ENCODE results near the gene BANK1. TPM values are rescaled to one million over a fixed set of nuclear protein-coding genes. Genes with fewer than 3 reads are reported as not detected.
A peak's percentile ranks its signal among the peaks of the same experiment; 100 is the strongest.

BANK1 gene
- total and polyA plus RNA-seq, 2 experiments from 2014 or later, result not detected

- H4K20me1 ChIP-seq (ENCODE audit: insufficient read depth), result no peaks in the 10 kb centered on the region
- H3K79me2 ChIP-seq (ENCODE audit: insufficient read depth), result no peaks in the 10 kb centered on the region
- no peaks in the 10 kb centered on the region for H3K4me1 ChIP-seq (ENCODE audit: insufficient read depth)
- DNase-seq, result no peak
- no peaks in the 10 kb centered on the region for H3K27me3 ChIP-seq (replicated peaks; ENCODE audit: insufficient read depth)
- H3K9me3 ChIP-seq (ENCODE audit: low read depth), result no peaks in the 10 kb centered on the region
- in situ Hi-C loops (cut with MboI), result no loop called here
- H3K36me3 ChIP-seq (ENCODE audit: low read depth), result no peaks in the 10 kb centered on the region
- no peak overlapping the region for H3K9ac ChIP-seq
- H2AFZ ChIP-seq, result no peak overlapping the region
- 0 out of 2 replicates have a peak, but pooled peaks cover 5% of the 10 kb centered on the region for H3F3A ChIP-seq (ENCODE audit: insufficient read depth)
- TF ChIP-seq EZH2phosphoT487 (IDR thresholded peaks at IDR 0.05; ENCODE audit: insufficient read depth, low read depth) (no peak), EZH2 (IDR thresholded peaks at IDR 0.05; ENCODE audit: insufficient read depth, poor library complexity, severe bottlenecking) (no peak)
- no peak overlapping the region for H3K4me2 ChIP-seq (ENCODE audit: unreplicated experiment)
- 66 to 67% methylated on average over 2 of the region's 2 CpGs for WGBS, 2 experiments (ENCODE audit: low coverage in 1 of 2, low lambda C conversion rate in 2 of 2, missing lambda C conversion rate in 2 of 2)
- no peak overlapping the region for H3K27ac ChIP-seq
- 0 out of 2 replicates have a peak, but pooled peaks cover 4% of the 10 kb centered on the region for H3K9me2 ChIP-seq (ENCODE audit: insufficient read depth)
- no peak overlapping the region for H3K4me3 ChIP-seq
These were observed 74.1 kb downstream of the BANK1 start for GRCh38 chr4:101864660-101865059.

DNA sequence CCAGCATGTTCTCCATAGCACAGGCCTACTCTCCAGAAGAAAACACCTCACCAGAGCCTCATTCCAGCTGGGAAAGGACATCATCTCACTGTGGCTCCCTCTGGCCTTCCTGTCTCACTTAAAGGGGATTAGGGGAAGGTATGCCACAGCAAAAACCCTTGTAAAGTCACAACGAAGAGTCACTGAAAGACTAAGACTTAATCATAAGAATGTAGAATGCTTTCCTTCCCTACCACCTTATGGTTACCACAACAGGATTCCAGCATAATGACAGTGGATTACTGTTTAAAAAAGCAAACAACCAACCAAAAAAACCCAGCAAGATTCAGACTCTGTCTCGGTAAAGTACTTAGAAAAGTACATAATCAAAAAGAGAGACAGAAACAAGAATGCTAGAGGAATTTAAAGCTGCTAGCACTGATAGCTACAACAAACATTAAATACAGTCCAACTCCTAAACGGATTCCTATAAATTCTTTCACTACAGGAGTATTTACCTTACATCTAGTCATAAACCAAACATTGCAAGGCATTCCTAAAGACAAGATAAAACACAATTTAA is 75.1 kb downstream of the BANK1 start:
- Histone ChIP-seq H3K9me2 (ENCODE audit: insufficient read depth) (0 out of 2 replicates have a peak, but pooled peaks cover 4% of the 10 kb centered on the region), H3K4me1 (ENCODE audit: insufficient read depth) (no peaks in the 10 kb centered on the region), H3K4me3 (no peak overlapping the region), H3K27ac (peak overlapping the region; percentile 54), H4K20me1 (ENCODE audit: insufficient read depth) (no peaks in the 10 kb centered on the region), H2AFZ (peak overlapping the region; percentile 38), H3K9ac (no peak overlapping the region), H3K36me3 (ENCODE audit: low read depth) (no peaks in the 10 kb centered on the region), H3K9me3 (ENCODE audit: low read depth) (no peaks in the 10 kb centered on the region), H3F3A (ENCODE audit: insufficient read depth) (0 out of 2 replicates have a peak, but pooled peaks cover 5% of the 10 kb centered on the region), H3K4me2 (ENCODE audit: unreplicated experiment) (peak overlapping the region; percentile 1), H3K79me2 (ENCODE audit: insufficient read depth) (no peaks in the 10 kb centered on the region), H3K27me3 (replicated peaks; ENCODE audit: insufficient read depth) (no peaks in the 10 kb centered on the region)
- TF ChIP-seq EZH2phosphoT487 (IDR thresholded peaks at IDR 0.05; ENCODE audit: insufficient read depth, low read depth) (no peak), EZH2 (IDR thresholded peaks at IDR 0.05; ENCODE audit: insufficient read depth, poor library complexity, severe bottlenecking) (no peak)
- WGBS, 2 experiments (ENCODE audit: low coverage in 1 of 2, low lambda C conversion rate in 2 of 2, missing lambda C conversion rate in 2 of 2), result 16 to 19% methylated on average over 3 of the region's 3 CpGs
- DNase-seq, result peak; percentile 65
- in situ Hi-C loops (cut with MboI), result no loop called here

DNA sequence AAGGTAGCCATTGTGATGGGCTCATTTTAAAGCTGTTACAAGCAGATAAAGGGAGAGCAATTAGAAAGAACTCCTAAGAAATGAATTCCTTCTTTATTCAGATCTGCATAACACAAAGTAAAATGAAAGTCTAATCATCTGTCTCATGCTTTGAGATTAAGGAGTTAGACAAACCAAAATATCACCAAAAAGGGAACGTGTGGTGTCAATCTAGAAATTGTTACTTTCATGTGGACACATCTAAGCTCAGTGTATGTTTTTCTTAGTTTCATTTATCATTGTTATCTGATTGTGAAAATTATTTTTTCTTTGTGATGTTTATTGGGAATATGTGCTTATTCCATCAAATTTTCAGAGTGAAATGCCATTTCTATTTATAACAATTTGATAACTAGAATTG is 80.3 kb downstream of the BANK1 start:
- DNase-seq, result no peak
- in situ Hi-C loops (cut with MboI), result no loop called here
- 0 out of 2 replicates have a peak, but pooled peaks cover 3% of the 10 kb centered on the region for H3F3A ChIP-seq (ENCODE audit: insufficient read depth)
- WGBS, 2 experiments (ENCODE audit: low coverage in 1 of 2, low lambda C conversion rate in 2 of 2, missing lambda C conversion rate in 2 of 2), result 42 to 45% methylated on average over 1 of the region's 1 CpG
- H3K36me3 ChIP-seq (ENCODE audit: low read depth), result no peaks in the 10 kb centered on the region
- no peak overlapping the region for H3K27ac ChIP-seq
- TF ChIP-seq EZH2 (IDR thresholded peaks at IDR 0.05; ENCODE audit: insufficient read depth, poor library complexity, severe bottlenecking), result no peak
- no peak for TF ChIP-seq EZH2phosphoT487 (IDR thresholded peaks at IDR 0.05; ENCODE audit: insufficient read depth, low read depth)
- H3K4me1 ChIP-seq (ENCODE audit: insufficient read depth), result no peaks in the 10 kb centered on the region
- H3K79me2 ChIP-seq (ENCODE audit: insufficient read depth), result no peaks in the 10 kb centered on the region
- no peaks in the 10 kb centered on the region for H4K20me1 ChIP-seq (ENCODE audit: insufficient read depth)
- H3K9me2 ChIP-seq (ENCODE audit: insufficient read depth), result 0 out of 2 replicates have a peak, but pooled peaks cover 4% of the 10 kb centered on the region
- H3K27me3 ChIP-seq (replicated peaks; ENCODE audit: insufficient read depth), result no peaks in the 10 kb centered on the region
- no peak overlapping the region for H2AFZ ChIP-seq
- no peak overlapping the region for H3K4me2 ChIP-seq (ENCODE audit: unreplicated experiment)
- H3K9me3 ChIP-seq (ENCODE audit: low read depth), result no peaks in the 10 kb centered on the region
- H3K4me3 ChIP-seq, result no peak overlapping the region
- H3K9ac ChIP-seq, result no peak overlapping the region

GRCh38 chr4:101871962-101872676 is 81.6 kb downstream of the BANK1 start:
- in situ Hi-C loops (cut with MboI), result no loop called here
- Histone ChIP-seq H3K79me2 (ENCODE audit: insufficient read depth) (no peaks in the 10 kb centered on the region), H3K27ac (no peak overlapping the region)

More at GRCh38 chr4:101871962-101872676, 81.6 kb downstream of the BANK1 start:
- H3K9me3 ChIP-seq (ENCODE audit: low read depth), result no peaks in the 10 kb centered on the region
- H3K4me1 ChIP-seq (ENCODE audit: insufficient read depth), result no peaks in the 10 kb centered on the region
- H3F3A ChIP-seq (ENCODE audit: insufficient read depth), result no peaks in the 10 kb centered on the region
- H4K20me1 ChIP-seq (ENCODE audit: insufficient read depth), result no peaks in the 10 kb centered on the region
- 65 to 67% methylated on average over 2 of the region's 2 CpGs for WGBS, 2 experiments (ENCODE audit: low coverage in 1 of 2, low lambda C conversion rate in 2 of 2, missing lambda C conversion rate in 2 of 2)
- H2AFZ ChIP-seq, result 0 out of 2 replicates have a peak overlapping the region, but pooled peaks have one; percentile 27
- H3K36me3 ChIP-seq (ENCODE audit: low read depth), result no peaks in the 10 kb centered on the region
- H3K27me3 ChIP-seq (replicated peaks; ENCODE audit: insufficient read depth), result no peaks in the 10 kb centered on the region
- TF ChIP-seq EZH2phosphoT487 (IDR thresholded peaks at IDR 0.05; ENCODE audit: insufficient read depth, low read depth), result no peak
- TF ChIP-seq EZH2 (IDR thresholded peaks at IDR 0.05; ENCODE audit: insufficient read depth, poor library complexity, severe bottlenecking), result no peak
- H3K4me2 ChIP-seq (ENCODE audit: unreplicated experiment), result no peak overlapping the region
- DNase-seq, result no peak
- H3K4me3 ChIP-seq, result no peak overlapping the region
- H3K9ac ChIP-seq, result no peak overlapping the region
- H3K9me2 ChIP-seq (ENCODE audit: insufficient read depth), result 0 out of 2 replicates have a peak, but pooled peaks cover 4% of the 10 kb centered on the region

Measured in GM23248 (cell line).